ENCODE data around the gene FAM171A1.

DNA sequence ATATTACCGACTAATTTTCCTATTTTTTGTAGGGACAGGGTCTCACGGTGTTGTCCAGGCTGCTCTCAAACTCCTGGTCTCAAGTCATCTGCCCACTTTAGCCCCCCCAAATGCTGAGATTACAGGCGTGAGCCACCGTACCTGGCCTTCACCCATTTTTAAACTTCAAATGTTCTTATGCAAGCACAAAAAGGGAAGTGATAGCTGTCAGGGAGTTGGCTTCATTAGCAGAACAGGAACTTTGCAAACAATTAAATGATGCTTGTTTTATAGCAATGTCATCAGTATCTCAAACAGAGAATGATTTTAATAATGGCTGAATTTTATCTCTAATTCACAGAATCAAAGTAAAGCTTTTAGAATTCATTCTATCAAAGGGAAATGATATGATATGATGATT lies 49.8 kb upstream of the FAM171A1 start:
- TF ChIP-seq, protein P1, sequence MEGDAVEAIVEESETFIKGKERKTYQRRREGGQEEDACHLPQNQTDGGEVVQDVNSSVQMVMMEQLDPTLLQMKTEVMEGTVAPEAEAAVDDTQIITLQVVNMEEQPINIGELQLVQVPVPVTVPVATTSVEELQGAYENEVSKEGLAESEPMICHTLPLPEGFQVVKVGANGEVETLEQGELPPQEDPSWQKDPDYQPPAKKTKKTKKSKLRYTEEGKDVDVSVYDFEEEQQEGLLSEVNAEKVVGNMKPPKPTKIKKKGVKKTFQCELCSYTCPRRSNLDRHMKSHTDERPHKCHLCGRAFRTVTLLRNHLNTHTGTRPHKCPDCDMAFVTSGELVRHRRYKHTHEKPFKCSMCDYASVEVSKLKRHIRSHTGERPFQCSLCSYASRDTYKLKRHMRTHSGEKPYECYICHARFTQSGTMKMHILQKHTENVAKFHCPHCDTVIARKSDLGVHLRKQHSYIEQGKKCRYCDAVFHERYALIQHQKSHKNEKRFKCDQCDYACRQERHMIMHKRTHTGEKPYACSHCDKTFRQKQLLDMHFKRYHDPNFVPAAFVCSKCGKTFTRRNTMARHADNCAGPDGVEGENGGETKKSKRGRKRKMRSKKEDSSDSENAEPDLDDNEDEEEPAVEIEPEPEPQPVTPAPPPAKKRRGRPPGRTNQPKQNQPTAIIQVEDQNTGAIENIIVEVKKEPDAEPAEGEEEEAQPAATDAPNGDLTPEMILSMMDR (IDR thresholded peaks at IDR 0.05): no peak
- TF ChIP-seq POLR2A (IDR thresholded peaks at IDR 0.05): no peak

All from prostate gland (tissue), 2 donors.